ENCODE measurements around the gene SNX33. TPM values are rescaled to one million over a fixed set of nuclear protein-coding genes. Genes with fewer than 3 reads are reported as not detected.

The SNX33 gene
- total RNA-seq, 1 experiment from 2014 or later, result 8.3 TPM

GRCh38 chr15:75696854-75697259, 49.1 kb downstream of the SNX33 start (continued):
- TF ChIP-seq, protein P1, sequence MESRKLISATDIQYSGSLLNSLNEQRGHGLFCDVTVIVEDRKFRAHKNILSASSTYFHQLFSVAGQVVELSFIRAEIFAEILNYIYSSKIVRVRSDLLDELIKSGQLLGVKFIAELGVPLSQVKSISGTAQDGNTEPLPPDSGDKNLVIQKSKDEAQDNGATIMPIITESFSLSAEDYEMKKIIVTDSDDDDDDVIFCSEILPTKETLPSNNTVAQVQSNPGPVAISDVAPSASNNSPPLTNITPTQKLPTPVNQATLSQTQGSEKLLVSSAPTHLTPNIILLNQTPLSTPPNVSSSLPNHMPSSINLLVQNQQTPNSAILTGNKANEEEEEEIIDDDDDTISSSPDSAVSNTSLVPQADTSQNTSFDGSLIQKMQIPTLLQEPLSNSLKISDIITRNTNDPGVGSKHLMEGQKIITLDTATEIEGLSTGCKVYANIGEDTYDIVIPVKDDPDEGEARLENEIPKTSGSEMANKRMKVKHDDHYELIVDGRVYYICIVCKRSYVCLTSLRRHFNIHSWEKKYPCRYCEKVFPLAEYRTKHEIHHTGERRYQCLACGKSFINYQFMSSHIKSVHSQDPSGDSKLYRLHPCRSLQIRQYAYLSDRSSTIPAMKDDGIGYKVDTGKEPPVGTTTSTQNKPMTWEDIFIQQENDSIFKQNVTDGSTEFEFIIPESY (IDR thresholded peaks at IDR 0.05; ENCODE audit: extremely low read depth, insufficient replicate concordance, low read length), result no peak
- TF ChIP-seq YY1 (IDR thresholded peaks at IDR 0.05; ENCODE audit: extremely low read depth, insufficient replicate concordance, low read depth, low read length), result no peak

DNA sequence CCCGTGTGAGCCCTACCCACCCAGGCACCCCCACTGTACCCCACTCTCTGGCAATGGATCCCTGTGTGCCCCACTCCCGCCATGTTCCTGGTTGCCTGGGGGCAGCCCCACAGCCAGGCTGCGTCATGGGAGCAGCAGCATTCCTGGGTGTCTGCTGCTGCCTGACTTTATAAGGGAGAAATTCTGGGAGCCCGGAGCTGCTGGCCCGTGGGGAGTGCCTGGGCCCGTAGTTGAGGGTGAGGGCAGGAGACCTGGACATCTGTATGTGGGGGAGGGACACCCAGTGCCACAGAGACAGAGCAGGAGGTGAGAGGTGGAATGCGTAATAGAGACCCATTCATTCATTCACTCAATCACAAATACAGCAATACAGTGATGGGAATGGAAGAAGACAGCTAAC, 49.8 kb downstream of the SNX33 start:
- BruUV-seq (replicated peaks), result no TSS peak
- TF ChIP-seq YY1 (IDR thresholded peaks at IDR 0.05; ENCODE audit: extremely low read depth, insufficient replicate concordance, low read depth, low read length) (no peak), REST (IDR thresholded peaks at IDR 0.05; ENCODE audit: low read depth) (no peak), ATF3 (IDR thresholded peaks at IDR 0.05) (no peak), MAX (IDR thresholded peaks at IDR 0.05) (no peak), JUND (IDR thresholded peaks at IDR 0.05) (no peak), POLR2AphosphoS5 (IDR thresholded peaks at IDR 0.05; ENCODE audit: low read depth, low read length) (no peak), EZH2 (IDR thresholded peaks at IDR 0.05) (no peak), ELF1 (IDR thresholded peaks at IDR 0.05; ENCODE audit: borderline replicate concordance, low read depth) (no peak), SIN3A (IDR thresholded peaks at IDR 0.05; ENCODE audit: low read depth) (no peak), CBX3 (IDR thresholded peaks at IDR 0.05; ENCODE audit: low read depth) (no peak), RAD21 (IDR thresholded peaks at IDR 0.05; ENCODE audit: low read depth) (no peak), POLR2A (IDR thresholded peaks at IDR 0.05; ENCODE audit: borderline replicate concordance, extremely low read depth, insufficient read depth, insufficient read length) (no peak), SRF (IDR thresholded peaks at IDR 0.05; ENCODE audit: low read depth) (no peak), ZFX (IDR thresholded peaks at IDR 0.05) (no peak)
- TF ChIP-seq, protein P2, sequence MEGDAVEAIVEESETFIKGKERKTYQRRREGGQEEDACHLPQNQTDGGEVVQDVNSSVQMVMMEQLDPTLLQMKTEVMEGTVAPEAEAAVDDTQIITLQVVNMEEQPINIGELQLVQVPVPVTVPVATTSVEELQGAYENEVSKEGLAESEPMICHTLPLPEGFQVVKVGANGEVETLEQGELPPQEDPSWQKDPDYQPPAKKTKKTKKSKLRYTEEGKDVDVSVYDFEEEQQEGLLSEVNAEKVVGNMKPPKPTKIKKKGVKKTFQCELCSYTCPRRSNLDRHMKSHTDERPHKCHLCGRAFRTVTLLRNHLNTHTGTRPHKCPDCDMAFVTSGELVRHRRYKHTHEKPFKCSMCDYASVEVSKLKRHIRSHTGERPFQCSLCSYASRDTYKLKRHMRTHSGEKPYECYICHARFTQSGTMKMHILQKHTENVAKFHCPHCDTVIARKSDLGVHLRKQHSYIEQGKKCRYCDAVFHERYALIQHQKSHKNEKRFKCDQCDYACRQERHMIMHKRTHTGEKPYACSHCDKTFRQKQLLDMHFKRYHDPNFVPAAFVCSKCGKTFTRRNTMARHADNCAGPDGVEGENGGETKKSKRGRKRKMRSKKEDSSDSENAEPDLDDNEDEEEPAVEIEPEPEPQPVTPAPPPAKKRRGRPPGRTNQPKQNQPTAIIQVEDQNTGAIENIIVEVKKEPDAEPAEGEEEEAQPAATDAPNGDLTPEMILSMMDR (IDR thresholded peaks at IDR 0.05 in 2 of 3, conservative IDR thresholded peaks at IDR 0.05 in 1 of 3; ENCODE audit: borderline replicate concordance in 1 of 3, insufficient read depth in 1 of 3, low read depth in 2 of 3, low read length in 2 of 3), result no peak
- no peaks in the 10 kb centered on the region for H3K27me3 ChIP-seq (ENCODE audit: insufficient read depth, low read length)
- ChIA-PET CTCF (no interaction called here), RAD21 (ENCODE audit: low non-redundant PET in 1 of 2, low total read pairs in 2 of 2, uncharacterized antibody in 2 of 2, unreplicated experiment in 2 of 2) (no interaction called here), POLR2A (no interaction called here)
- no peak overlapping the region for H3K4me3 ChIP-seq (replicated peaks in 1 of 2; ENCODE audit: low read depth in 1 of 2, low read length in 2 of 2)
- DNase-seq (ENCODE audit: low read depth, low spot score) (no peak), ATAC-seq (no peak)
- H3K9me2 ChIP-seq (ENCODE audit: insufficient read depth), result no peaks in the 10 kb centered on the region
- H3K9me3 ChIP-seq (ENCODE audit: control insufficient read depth in 1 of 2, insufficient read depth in 1 of 2, low read depth in 1 of 2, low read length in 2 of 2), result no peaks in the 10 kb centered on the region
- no peak overlapping the region for H3K27ac ChIP-seq (ENCODE audit: low read depth, low read length)
- no peaks in the 10 kb centered on the region for H3K36me3 ChIP-seq (ENCODE audit: control insufficient read depth in 1 of 2, insufficient read depth in 2 of 2, low read length in 2 of 2)
- no peak overlapping the region for H2AFZ ChIP-seq (ENCODE audit: low read depth, low read length, poor library complexity, severe bottlenecking)
- no peaks in the 10 kb centered on the region for H4K20me1 ChIP-seq (ENCODE audit: insufficient read depth)
- H3K4me1 ChIP-seq (ENCODE audit: control insufficient read depth in 1 of 2, insufficient read depth in 2 of 2, low read length in 2 of 2), result peaks cover 10 to 19% of the 10 kb centered on the region in 2 experiments; a peak in 3 of 4 replicates
- no peak overlapping the region for H3K9ac ChIP-seq (ENCODE audit: low read length)
- H3K79me2 ChIP-seq (ENCODE audit: insufficient read depth, low read length), result no peaks in the 10 kb centered on the region
- H3K4me2 ChIP-seq (ENCODE audit: low read length), result no peak overlapping the region
- intact Hi-C loops (cut with micrococcal nuclease), result no loop called here
